Endometrial microvascular endothelial cells (primary cell): ENCODE measurements around the gene MPDU1. TPM values are rescaled to one million over a fixed set of nuclear protein-coding genes. Genes with fewer than 3 reads are reported as not detected.

Source experiments
- in situ Hi-C: cut with HindIII; loops from 2 replicates; pipeline ENCODE4 v1.10.0; 2017; ENCODE audit warnings: low sequenced_read_pairs, low pct_unique_long_range_greater_than_20kb; ENCODE audit errors: inconsistent ontology term
- total RNA-seq: library from RNA; depleted of rRNA; stranded (reverse); fragments of >200 nt; gene quantifications from one replicate; pipeline ENCODE4 v1.2.3, GENCODE V29; 2015; ENCODE audit errors: inconsistent ontology term

Gene MPDU1
- total RNA-seq, 1 donor from 2014 or later: 328 TPM

DNA sequence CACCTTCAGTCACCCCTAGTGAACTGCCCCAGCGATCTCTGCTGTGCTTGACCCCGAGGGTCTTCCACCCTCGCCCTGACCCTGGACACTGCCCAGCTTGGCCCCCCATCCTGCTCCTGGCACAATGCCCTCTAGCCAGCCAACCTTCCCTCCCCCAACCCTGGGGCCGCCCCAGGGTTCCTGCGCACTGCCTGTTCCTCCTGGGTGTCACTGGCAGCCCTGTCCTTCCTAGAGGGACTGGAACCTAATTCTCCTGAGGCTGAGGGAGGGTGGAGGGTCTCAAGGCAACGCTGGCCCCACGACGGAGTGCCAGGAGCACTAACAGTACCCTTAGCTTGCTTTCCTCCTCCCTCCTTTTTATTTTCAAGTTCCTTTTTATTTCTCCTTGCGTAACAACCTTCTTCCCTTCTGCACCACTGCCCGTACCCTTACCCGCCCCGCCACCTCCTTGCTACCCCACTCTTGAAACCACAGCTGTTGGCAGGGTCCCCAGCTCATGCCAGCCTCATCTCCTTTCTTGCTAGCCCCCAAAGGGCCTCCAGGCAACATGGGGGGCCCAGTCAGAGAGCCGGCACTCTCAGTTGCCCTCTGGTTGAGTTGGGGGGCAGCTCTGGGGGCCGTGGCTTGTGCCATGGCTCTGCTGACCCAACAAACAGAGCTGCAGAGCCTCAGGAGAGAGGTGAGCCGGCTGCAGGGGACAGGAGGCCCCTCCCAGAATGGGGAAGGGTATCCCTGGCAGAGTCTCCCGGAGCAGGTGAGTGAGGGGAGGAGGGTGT, 24.9 kb upstream of the MPDU1 start, which contains the start of gene TNFSF13:
TSS of gene TNFSF13 (plus strand) at position 207 of the 776 bp plus-strand sequence. CDS start at position 497, 290 bp downstream.
- in situ Hi-C loops: loop anchor here (25.0 kb wide), 1 partner anchor 96 kb away; no protein-coding TSS in a partner anchor

GRCh38 chr17:7559320-7560171, 24.1 kb upstream of the MPDU1 start:
- in situ Hi-C loops: loop anchor here (25.0 kb wide), 1 partner anchor 97 kb away; no protein-coding TSS in a partner anchor

DNA sequence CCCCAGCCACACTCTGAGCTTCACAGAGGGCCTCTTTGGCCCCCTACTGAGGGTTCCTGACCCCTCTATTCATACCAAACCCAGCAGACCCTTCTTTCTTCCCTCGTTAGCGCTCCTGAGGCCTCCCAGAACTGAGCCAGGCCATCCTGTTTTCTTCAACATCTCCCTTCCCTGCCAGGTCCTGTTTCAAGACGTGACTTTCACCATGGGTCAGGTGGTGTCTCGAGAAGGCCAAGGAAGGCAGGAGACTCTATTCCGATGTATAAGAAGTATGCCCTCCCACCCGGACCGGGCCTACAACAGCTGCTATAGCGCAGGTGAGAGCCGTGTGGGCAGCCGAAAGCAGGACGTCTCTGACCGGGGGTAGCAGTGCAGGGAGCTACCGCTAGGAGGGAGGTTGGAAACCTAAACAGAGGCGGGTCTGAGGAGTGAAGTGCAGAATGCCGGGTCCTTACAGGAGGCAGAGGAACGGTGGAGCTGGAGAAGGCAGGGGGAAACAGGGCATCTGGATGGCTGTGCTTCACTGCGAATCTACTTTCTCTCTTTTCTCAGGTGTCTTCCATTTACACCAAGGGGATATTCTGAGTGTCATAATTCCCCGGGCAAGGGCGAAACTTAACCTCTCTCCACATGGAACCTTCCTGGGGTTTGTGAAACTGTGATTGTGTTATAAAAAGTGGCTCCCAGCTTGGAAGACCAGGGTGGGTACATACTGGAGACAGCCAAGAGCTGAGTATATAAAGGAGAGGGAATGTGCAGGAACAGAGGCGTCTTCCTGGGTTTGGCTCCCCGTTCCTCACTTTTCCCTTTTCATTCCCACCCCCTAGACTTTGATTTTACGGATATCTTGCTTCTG, 23.3 kb upstream of the MPDU1 start:
- in situ Hi-C loops: loop anchor here (25.0 kb wide), 1 partner anchor 98 kb away; no protein-coding TSS in a partner anchor

GRCh38 chr17:7561028-7561575, 22.6 kb upstream of the MPDU1 start:
- in situ Hi-C loops: loop anchor here (25.0 kb wide), 1 partner anchor 99 kb away; no protein-coding TSS in a partner anchor

- in situ Hi-C loops: loop anchor here (25.0 kb wide), 1 partner anchor 99 kb away; no protein-coding TSS in a partner anchor
Measured at GRCh38 chr17:7561589-7562207, 22.0 kb upstream of the MPDU1 start, which contains the start of gene SENP3. Gene SENP3, plus strand, starts transcription at chr17:7561919. Its CDS starts 1,158 bp downstream, at chr17:7563077.

- in situ Hi-C loops: loop anchor here (25.0 kb wide), 1 partner anchor 100 kb away; no protein-coding TSS in a partner anchor
Measured at GRCh38 chr17:7562208-7562605, 21.4 kb upstream of the MPDU1 start.

DNA sequence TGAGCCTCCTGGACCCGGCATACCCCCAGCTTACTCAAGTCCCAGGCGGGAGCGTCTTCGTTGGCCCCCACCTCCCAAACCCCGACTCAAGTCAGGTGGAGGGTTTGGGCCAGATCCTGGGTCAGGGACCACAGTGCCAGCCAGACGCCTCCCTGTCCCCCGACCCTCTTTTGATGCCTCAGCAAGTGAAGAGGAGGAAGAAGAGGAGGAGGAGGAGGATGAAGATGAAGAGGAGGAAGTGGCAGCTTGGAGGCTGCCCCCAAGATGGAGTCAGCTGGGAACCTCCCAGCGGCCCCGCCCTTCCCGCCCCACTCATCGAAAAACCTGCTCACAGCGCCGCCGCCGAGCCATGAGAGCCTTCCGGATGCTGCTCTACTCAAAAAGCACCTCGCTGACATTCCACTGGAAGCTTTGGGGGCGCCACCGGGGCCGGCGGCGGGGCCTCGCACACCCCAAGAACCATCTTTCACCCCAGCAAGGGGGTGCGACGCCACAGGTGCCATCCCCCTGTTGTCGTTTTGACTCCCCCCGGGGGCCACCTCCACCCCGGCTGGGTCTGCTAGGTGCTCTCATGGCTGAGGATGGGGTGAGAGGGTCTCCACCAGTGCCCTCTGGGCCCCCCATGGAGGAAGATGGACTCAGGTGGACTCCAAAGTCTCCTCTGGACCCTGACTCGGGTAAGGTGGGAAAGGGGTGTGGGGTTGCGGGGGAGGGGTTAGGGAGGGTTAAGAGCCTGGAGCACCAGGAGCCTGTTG, 20.4 kb upstream of the MPDU1 start:
- in situ Hi-C loops: loop anchor here (25.0 kb wide), 1 partner anchor 101 kb away; no protein-coding TSS in a partner anchor

- in situ Hi-C loops: loop anchor here (25.0 kb wide), 1 partner anchor 107 kb away; no protein-coding TSS in a partner anchor
Measured at GRCh38 chr17:7569571-7569970, 14.1 kb upstream of the MPDU1 start.

DNA sequence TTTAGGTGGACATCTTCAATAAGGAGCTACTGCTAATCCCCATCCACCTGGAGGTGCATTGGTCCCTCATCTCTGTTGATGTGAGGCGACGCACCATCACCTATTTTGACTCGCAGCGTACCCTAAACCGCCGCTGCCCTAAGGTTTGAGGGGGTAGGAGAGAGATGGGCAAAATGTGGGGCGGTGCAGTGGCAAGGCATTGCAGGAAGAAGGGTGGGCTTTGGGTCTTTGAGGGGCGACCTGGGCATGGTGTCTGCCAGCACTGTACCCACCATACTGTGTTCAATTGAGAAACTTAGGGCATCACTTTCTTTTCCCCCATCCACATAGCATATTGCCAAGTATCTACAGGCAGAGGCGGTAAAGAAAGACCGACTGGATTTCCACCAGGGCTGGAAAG, 13.3 kb upstream of the MPDU1 start:
- in situ Hi-C loops: loop anchor here (25.0 kb wide), 1 partner anchor 108 kb away; no protein-coding TSS in a partner anchor

- in situ Hi-C loops: loop anchor here (25.0 kb wide), 1 partner anchor 110 kb away; no protein-coding TSS in a partner anchor
Measured at GRCh38 chr17:7572338-7572587, 11.4 kb upstream of the MPDU1 start.

- in situ Hi-C loops: loop anchor here (25.0 kb wide), 1 partner anchor 110 kb away; no protein-coding TSS in a partner anchor
Measured at GRCh38 chr17:7572588-7573323, 10.9 kb upstream of the MPDU1 start.

DNA sequence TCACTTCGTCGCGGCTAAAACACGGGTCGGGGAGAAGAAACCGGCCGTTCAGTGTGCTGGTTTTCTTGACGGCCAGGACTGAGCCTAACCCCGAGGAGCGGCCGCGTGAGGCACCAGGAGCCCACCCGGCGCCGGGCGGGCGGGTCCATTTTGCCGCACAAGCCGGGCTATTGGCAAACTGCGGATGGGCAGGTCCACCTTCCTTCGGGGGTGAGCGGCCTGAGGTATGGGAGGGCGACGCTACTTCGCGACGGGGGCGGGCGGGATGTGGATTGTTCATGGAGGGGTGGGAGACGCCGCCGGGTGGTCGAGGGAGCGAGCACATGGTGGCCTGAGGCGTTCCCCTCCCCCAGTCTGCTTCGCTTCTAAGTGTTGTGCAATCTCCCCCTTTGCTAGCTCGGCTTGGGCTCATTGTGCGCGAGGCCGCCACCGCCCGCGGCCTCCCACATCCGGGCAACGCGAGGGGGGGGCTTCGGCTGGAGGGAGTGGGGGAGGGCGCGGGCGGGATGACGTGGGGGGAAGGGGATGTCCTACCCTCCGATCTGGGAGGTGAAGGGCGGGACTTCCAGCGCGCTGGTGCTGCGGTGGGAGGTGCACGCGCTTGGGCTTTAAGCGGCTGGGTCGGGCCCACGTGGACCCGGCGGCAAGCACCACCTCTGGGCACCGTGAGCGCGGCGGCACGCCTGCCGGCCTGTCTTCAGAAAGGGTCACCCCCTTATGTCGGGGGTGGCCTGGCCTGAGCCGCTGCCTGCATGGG, 10.2 kb upstream of the MPDU1 start:
- in situ Hi-C loops: loop anchor here (25.0 kb wide), 1 partner anchor 111 kb away; no protein-coding TSS in a partner anchor

DNA sequence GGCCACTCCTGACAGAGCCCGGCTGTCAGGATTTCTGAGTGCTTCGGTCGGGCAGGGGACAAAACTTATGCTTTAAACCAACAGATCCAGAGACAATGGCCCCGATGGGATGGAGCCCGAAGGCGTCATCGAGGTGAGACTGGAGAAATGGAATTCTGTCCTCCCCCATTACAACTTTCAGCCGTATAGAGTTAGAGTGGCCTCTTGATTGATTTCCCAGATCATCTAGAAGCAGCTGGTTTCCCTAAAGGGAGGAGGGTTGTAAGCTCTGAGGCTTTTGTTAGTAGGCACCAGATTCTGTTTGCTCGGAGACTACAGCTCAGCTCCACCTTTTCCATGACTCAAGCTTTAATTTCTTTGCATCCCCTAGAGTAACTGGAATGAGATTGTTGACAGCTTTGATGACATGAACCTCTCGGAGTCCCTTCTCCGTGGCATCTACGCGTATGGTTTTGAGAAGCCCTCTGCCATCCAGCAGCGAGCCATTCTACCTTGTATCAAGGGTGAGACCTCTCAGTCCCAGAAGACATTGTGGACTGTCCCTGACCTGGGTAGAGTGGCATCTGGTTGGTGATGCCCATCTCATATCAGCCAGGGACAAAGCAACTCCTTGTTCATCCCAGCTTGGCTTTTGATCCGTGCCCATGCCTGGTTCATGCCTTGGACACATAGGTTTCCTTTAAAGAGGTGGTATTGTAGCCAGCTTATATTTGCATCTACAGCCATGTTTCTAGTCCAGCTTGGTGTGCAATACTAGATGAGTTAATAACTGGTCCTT, 9.3 kb upstream of the MPDU1 start:
- in situ Hi-C loops: loop anchor here (25.0 kb wide), 1 partner anchor 112 kb away; no protein-coding TSS in a partner anchor

DNA sequence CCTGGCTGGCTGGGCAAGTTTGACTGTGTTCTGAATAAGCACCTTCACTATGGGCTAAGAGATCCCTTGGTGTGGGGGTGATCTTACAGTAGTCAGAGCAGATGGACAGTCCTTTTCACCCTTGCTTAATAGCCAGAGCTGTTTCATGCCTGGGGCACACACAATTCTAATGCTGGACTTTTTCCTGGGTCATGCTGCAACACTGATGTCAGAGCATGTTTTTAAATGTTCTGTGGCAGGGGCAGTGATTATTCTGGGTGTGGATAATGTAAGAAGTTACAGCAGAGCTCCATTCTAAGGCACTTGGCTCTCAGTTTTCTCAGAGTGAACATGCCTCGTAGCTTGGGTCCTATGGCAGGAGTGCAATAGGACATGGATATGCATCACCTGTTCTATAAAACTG, 8.2 kb upstream of the MPDU1 start:
- in situ Hi-C loops: no loop called here

GRCh38 chr17:7575959-7576358, 7.7 kb upstream of the MPDU1 start:
- in situ Hi-C loops: no loop called here
